SJSA1 (cell line): ENCODE data around the gene NLGN4Y. TPM values are rescaled to one million over a fixed set of nuclear protein-coding genes. Genes with fewer than 3 reads are reported as not detected.

ENCODE experiments used
- DNase-seq, 2 experiments: peaks; one replicate each; pipeline ENCODE4 v3.0.0-alpha.2; 2015 to 2020; ENCODE audit warnings: low spot score in 2 of 2, low read depth in 1 of 2
- H3K27ac ChIP-seq: fragments of 250-450 bp; sonication (Bioruptor Pico); 2 replicates; pipeline ENCODE4 v1.5.1; 2020; ENCODE audit warnings: mild to moderate bottlenecking, moderate library complexity
- H3K27me3 ChIP-seq: fragments of 250-450 bp; sonication (Bioruptor Pico); replicated peaks from 2 replicates; pipeline ENCODE4 v1.5.1; 2020; ENCODE audit warnings: mild to moderate bottlenecking, moderate library complexity
- H3K36me3 ChIP-seq: fragments of 250-450 bp; sonication (Bioruptor Pico); 2 replicates; pipeline ENCODE4 v1.5.1; 2020; ENCODE audit warnings: mild to moderate bottlenecking
- H3K4me1 ChIP-seq: fragments of 250-450 bp; sonication (Bioruptor Pico); replicated peaks from 2 replicates; pipeline ENCODE4 v1.6.1; 2021; ENCODE audit warnings: mild to moderate bottlenecking
- H3K4me3 ChIP-seq: fragments of 250-450 bp; sonication (Bioruptor Pico); 2 replicates; pipeline ENCODE4 v1.5.1; 2020; ENCODE audit warnings: mild to moderate bottlenecking
- H3K9me3 ChIP-seq: fragments of 250-450 bp; sonication (Bioruptor Pico); replicated peaks from 2 replicates; pipeline ENCODE4 v1.5.1; 2020; ENCODE audit warnings: mild to moderate bottlenecking
- total RNA-seq: library from RNA; depleted of rRNA; stranded (reverse); fragments of >200 nt; shearing (Covaris generic); gene quantifications from 2 replicates; pipeline ENCODE4 v1.2.3, GENCODE V29; 2014

Gene NLGN4Y
- total RNA-seq, 1 experiment from 2014 or later, result 12.4 TPM

DNA sequence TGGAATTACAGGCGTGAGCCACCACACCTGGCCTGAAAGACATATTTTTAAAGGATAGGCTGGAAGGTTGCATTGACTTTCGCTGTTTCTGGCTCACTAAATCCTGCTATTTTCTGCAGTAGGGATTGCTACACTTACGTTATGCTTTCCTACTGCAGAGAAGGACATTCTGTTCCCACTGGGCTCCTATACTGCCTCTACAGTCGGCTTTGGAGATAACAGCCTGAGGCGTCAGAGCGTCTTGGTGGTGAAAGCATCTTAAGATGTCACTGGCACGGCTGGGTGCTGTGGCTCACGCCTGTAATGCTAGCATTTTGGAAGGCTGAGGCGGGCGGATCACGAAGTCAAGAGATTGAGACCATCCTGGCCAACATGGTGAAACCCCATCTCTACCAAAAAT is 77.0 kb downstream of the NLGN4Y start:
- Histone ChIP-seq H3K27me3 (no peaks in the 10 kb centered on the region), H3K36me3 (no peaks in the 10 kb centered on the region), H3K4me1 (no peaks in the 10 kb centered on the region), H3K27ac (no peak overlapping the region), H3K4me3 (no peak overlapping the region), H3K9me3 (no peaks in the 10 kb centered on the region)
- no peak for DNase-seq

DNA sequence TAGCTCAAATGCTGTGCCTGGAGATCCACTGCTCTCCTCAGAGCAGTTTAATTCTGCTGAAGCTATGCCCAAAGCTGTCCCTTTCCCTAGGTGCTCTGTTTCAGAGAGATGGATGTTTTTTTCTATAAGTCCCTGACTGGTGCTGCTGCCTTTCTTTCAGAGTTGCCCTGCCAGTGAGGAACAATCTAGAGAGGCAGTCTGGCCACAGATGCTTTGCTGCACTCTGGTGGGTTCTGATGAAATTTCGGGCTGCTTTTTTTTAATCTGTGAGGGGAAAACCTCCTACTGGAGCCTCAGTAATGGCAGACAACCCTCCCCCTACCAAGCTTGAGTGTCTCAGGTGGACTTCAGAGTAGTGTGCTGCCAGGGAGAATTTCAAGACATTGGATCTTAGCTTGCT is 93.3 kb downstream of the NLGN4Y start:
- no peaks in the 10 kb centered on the region for H3K36me3 ChIP-seq
- H3K9me3 ChIP-seq, result no peaks in the 10 kb centered on the region
- H3K27ac ChIP-seq, result no peak overlapping the region
- no peaks in the 10 kb centered on the region for H3K27me3 ChIP-seq
- H3K4me1 ChIP-seq, result no peaks in the 10 kb centered on the region
- no peak overlapping the region for H3K4me3 ChIP-seq
- no peak for DNase-seq

DNA sequence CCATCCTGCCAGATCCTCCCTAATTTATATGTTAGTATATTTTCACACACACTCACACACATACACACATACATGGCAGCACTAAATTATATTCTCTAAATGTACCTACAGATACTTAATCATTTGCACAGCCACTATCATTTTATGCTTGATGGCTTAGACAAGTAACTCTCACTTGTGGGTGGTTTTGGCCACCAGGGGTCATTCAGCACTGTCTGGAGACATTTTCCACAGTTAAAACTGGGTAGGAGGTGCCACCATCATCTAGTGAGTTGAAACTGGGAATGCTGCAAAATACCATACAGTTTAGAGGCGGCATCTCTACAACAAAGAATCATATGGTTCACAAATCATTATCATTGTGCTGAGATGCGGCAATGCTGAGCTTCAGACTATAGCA is 94.2 kb downstream of the NLGN4Y start:
- no peaks in the 10 kb centered on the region for H3K4me1 ChIP-seq
- H3K36me3 ChIP-seq, result no peaks in the 10 kb centered on the region
- H3K4me3 ChIP-seq, result no peak overlapping the region
- H3K9me3 ChIP-seq, result no peaks in the 10 kb centered on the region
- no peak overlapping the region for H3K27ac ChIP-seq
- H3K27me3 ChIP-seq, result no peaks in the 10 kb centered on the region
- peak in 1 of 2 experiments; percentile 1 for DNase-seq

DNA sequence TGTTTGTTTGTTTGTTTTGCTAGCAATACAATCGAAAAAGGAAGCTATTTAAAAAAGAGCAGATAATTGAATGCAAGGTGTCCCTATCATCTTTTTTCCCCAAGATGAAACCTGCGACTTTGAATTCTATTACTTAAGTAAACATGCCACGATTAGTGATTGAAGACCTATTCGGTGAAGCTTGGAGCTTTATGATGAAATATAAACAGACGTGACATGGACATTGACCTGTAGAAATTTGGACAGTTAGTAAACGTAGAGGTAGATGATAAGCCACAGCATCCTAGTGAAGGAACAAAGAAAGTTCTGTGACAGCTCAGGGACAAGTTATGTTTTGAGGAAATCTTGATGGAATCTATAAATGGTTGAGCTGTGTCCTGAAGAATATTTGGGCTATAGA is 103.9 kb downstream of the NLGN4Y start:
- Histone ChIP-seq H3K4me1 (peaks cover 9% of the 10 kb centered on the region), H3K9me3 (no peaks in the 10 kb centered on the region), H3K27ac (no peak overlapping the region), H3K36me3 (no peaks in the 10 kb centered on the region), H3K27me3 (no peaks in the 10 kb centered on the region), H3K4me3 (no peak overlapping the region)
- DNase-seq, result no peak

DNA sequence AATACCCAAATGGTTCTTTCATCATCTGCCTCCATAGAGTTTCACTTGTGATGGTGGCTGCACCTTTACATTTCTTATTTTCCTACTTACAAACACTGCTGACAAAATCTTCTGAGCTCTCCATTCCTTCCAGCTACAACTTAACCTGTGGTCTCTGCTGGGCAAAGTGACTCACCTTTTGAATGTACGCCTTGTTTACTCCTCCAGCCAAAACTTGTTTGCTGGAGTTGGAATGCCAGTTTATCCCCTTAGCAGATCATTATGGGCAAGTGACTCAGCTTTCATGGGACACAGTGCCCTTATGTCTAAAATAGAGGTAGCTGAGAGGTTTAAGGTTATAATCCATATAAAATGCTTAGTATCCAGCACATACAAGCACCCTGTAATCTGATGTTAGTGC is 107.3 kb downstream of the NLGN4Y start:
- no peaks in the 10 kb centered on the region for H3K9me3 ChIP-seq
- H3K36me3 ChIP-seq, result no peaks in the 10 kb centered on the region
- H3K4me3 ChIP-seq, result no peak overlapping the region
- H3K27ac ChIP-seq, result no peak overlapping the region
- DNase-seq, result peak; percentile 2 to 38
- no peaks in the 10 kb centered on the region for H3K27me3 ChIP-seq
- peaks cover 14% of the 10 kb centered on the region for H3K4me1 ChIP-seq

DNA sequence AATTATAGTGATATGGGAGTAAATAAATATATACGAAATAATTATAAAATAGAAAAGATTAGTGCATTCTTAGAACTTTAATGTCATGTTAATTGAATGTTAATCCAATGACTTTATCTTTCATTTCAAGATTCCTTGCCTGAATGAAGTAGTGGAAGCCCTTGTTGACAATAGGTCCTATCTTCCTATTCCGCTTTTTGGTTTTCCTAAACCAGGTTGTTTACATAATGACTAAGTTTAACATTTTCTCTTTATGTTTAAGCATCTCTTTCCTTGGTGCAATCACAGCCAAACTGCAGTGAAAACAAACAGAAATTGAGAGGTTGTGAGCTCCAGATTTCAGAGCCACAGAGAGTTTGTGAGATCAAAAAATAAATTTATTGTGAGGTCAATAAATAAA is 109.4 kb downstream of the NLGN4Y start:
- Histone ChIP-seq H3K36me3 (no peaks in the 10 kb centered on the region), H3K4me1 (peaks cover 14% of the 10 kb centered on the region), H3K4me3 (no peak overlapping the region), H3K27me3 (no peaks in the 10 kb centered on the region), H3K27ac (no peak overlapping the region), H3K9me3 (no peaks in the 10 kb centered on the region)
- peak in 1 of 2 experiments; percentile 12 for DNase-seq

DNA sequence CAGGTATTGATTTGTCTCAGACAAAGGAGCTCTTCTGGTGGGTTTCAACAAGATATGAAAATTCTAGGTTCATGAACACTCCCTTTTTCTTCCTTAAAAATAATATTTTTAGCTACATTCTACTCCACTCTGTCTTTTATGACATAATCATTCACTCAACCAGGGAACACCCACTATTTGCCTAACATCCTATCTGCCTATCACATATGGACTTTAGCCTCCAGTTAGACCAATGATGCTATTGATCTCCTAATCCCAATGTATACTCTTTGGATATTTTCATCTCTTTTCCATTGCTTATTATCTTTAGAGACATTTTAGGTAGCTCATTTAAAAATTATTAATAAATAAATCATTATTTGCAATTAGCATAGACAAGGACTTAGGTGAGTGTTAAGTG is 110.6 kb downstream of the NLGN4Y start:
- H3K4me3 ChIP-seq, result no peak overlapping the region
- no peaks in the 10 kb centered on the region for H3K9me3 ChIP-seq
- no peak overlapping the region for H3K27ac ChIP-seq
- peaks cover 14% of the 10 kb centered on the region for H3K4me1 ChIP-seq
- no peaks in the 10 kb centered on the region for H3K27me3 ChIP-seq
- no peak for DNase-seq
- no peaks in the 10 kb centered on the region for H3K36me3 ChIP-seq

DNA sequence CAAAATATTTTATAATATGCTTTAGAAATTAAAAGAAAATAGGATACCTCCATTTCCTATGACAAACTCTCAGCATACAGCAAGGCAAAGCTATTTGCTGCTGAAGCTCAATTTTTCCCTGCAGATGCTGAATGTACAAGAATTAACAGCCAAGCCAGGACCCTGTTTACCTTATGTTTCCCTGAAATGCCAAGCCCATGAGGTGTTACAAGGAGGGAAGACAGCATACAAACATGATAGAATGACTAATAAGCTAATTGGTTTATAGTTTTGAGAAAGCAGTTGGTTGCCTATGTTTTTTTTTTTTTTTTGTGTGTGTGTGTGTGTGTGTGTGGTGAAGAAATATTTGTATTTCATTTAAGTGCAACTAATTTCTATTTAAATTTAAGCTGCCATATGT is 113.2 kb downstream of the NLGN4Y start:
- H3K27me3 ChIP-seq, result no peaks in the 10 kb centered on the region
- peak in 1 of 2 experiments; percentile 1 for DNase-seq

DNA sequence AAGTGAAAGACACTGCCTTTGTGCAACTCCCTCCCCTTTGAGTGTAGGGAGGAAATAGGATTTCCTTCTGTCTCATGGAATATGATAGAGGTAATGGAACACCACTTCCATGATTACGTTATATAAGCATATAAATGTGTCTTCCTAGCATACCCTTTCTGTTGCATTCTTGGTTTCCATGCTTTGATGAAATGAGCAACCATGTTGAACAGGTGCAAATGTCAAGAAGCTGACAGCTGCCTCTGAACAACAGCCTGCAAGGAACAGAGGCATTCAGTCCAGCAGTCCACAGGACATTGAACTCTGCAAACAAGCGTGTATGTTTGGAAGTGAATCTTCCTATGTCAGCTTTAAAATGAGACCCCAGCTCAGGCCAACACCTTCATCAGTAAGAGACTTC is 117.5 kb downstream of the NLGN4Y start:
- no peak for DNase-seq
- Histone ChIP-seq H3K36me3 (no peaks in the 10 kb centered on the region), H3K27me3 (no peaks in the 10 kb centered on the region), H3K4me1 (peaks cover 10% of the 10 kb centered on the region), H3K27ac (no peak overlapping the region), H3K4me3 (no peak overlapping the region), H3K9me3 (no peaks in the 10 kb centered on the region)

More for the DNA sequence above, 113.2 kb downstream of the NLGN4Y start:
- no peak overlapping the region for H3K27ac ChIP-seq
- H3K36me3 ChIP-seq, result no peaks in the 10 kb centered on the region
- peaks cover 5% of the 10 kb centered on the region for H3K4me1 ChIP-seq
- H3K9me3 ChIP-seq, result no peaks in the 10 kb centered on the region
- H3K4me3 ChIP-seq, result no peak overlapping the region

DNA sequence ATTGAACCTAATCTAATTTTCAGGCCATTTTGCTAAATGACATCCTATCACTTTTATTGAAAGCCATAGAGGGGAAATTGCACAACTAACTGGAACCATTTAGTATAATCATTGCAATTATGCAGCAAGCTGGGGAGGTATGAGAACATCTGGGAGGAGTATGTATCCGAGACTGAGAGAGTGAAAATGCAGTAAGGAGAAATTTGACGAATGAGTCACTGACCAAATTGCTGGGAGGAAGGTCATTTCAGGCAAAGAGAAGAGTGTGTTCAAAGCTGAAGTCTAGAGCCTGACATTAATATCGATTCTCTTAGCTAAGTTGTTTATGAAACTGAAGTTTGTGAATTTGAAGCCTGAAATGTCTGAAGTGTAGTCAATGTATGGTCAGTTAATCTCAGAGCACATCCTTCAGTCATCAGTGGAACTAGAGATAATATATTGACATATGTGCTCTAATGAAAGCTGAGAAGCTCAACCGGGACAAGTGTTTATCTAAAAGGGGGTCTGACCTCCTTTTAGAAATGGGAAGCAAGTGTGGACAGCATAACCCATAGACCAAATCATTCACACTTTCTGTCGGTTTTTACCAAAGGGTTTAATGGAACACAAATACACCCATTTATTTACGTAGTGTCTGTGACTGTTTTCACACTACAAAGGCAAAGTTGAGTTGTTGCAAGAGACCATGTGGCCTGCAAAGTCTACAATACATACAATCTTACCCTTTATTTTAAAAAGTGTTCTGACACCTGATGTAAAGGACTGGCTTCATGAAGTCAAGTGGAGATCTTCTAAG is 120.0 kb downstream of the NLGN4Y start:
- peak in 1 of 2 experiments; percentile 20 for DNase-seq
- Histone ChIP-seq H3K27ac (no peak overlapping the region), H3K36me3 (no peaks in the 10 kb centered on the region)

DNA sequence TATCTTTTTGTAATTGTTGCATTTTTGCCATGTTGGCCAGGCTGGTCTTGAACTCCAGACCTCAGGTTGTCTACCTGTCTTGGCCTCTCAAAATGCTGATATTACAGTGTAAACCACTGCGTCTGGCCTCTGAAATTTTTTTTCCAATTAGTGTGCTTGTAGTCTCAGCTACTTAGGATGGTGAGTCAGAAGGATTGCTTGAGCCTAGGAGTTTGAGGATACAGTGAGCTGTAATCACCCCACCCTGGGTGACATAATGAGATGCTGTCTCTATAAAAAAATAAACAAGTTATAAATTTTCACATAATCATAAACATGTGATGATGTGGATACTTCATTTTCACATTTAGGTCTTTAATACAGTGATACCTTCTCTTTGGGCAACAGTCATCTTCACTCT is 154.9 kb downstream of the NLGN4Y start:
- Histone ChIP-seq H3K4me3 (no peak overlapping the region), H3K27me3 (no peaks in the 10 kb centered on the region), H3K36me3 (no peaks in the 10 kb centered on the region), H3K4me1 (no peaks in the 10 kb centered on the region), H3K27ac (no peak overlapping the region), H3K9me3 (no peaks in the 10 kb centered on the region)
- no peak for DNase-seq

More for the DNA sequence above, 120.0 kb downstream of the NLGN4Y start:
- peaks cover 10% of the 10 kb centered on the region for H3K4me1 ChIP-seq
- no peak overlapping the region for H3K4me3 ChIP-seq
- no peaks in the 10 kb centered on the region for H3K9me3 ChIP-seq
- no peaks in the 10 kb centered on the region for H3K27me3 ChIP-seq

DNA sequence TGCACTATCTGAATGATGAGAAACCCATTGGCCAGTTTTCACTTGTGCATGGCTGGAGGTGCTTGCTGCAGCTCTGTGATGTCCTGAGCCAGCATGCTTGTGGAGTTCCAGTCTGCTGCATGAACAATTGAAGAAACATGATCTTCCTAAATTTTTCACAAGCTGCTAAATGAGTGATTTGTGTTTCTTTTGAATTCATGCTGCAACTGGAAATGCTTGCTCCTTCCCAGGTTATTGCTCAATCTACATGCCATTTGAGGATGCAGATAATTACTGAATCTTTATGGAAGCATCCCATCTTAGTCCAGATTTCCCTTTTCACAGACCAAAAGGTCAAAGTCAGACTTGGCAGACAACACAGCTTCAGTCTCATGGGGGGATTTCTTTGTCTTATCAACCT is 170.2 kb downstream of the NLGN4Y start:
- Histone ChIP-seq H3K27ac (no peak overlapping the region), H3K36me3 (no peaks in the 10 kb centered on the region), H3K9me3 (no peaks in the 10 kb centered on the region), H3K4me3 (no peak overlapping the region), H3K27me3 (no peaks in the 10 kb centered on the region), H3K4me1 (no peaks in the 10 kb centered on the region)
- DNase-seq, result no peak

DNA sequence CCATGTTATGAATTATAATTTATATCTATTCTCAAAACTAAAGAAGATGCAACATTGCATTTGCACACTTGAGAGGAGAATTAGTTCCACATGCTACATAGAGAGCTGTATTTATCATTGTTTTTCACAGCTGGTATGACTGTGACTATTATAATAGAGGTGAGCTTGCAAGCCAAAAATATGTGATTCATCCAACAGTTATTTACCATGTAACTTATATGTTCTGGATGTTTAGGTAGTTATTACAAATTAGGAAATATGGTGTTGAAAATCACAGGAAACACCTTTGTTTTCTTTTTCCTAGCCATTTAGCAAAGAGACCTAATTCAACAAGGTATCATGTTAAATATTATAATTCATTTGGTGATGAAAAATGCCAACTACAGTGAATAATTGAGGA is 183.8 kb downstream of the NLGN4Y start:
- H3K4me1 ChIP-seq, result no peaks in the 10 kb centered on the region
- no peaks in the 10 kb centered on the region for H3K27me3 ChIP-seq
- no peak overlapping the region for H3K4me3 ChIP-seq
- no peaks in the 10 kb centered on the region for H3K9me3 ChIP-seq
- no peak overlapping the region for H3K27ac ChIP-seq
- H3K36me3 ChIP-seq, result no peaks in the 10 kb centered on the region
- DNase-seq, result no peak

DNA sequence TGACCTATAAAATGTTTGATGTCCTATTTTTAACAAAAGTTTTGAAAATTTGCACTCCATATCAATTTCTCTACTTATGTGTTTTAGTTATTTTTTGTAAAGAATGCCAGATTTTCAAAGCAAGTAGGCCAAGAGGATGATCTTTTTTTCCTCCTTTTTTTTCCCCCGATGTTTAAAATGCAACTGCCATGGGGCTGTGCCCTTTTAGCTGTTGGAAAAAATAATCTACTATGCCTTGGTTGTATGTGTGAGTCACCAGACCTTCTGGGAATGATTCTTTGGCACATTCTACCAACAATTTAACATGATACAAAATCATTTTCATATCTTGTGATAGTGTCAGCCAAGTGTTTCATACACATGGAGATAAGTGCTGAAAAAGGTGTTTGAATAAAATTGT is 217.3 kb downstream of the NLGN4Y start:
- no peak for DNase-seq
- no peaks in the 10 kb centered on the region for H3K4me1 ChIP-seq
- no peaks in the 10 kb centered on the region for H3K9me3 ChIP-seq
- no peaks in the 10 kb centered on the region for H3K27me3 ChIP-seq
- no peak overlapping the region for H3K27ac ChIP-seq
- no peaks in the 10 kb centered on the region for H3K36me3 ChIP-seq
- H3K4me3 ChIP-seq, result no peak overlapping the region

DNA sequence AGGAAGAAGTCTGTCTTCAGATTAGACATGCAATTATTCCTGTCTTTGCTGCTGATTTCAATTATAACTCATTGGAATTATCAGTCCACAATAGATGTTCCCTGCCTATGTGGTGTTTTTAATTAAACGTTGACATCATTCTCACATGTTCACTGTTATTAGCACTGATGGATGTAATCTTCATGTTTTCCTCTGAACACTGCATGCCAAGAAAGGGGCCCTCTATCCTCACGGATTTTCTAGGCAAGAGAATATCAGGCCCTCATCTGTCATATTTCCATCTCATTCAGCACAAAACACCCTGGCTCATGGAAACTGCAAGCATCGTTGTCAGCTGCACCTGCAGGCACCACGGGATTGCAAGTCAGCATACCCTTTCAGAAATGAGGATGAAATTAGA is 224.0 kb downstream of the NLGN4Y start:
- H3K9me3 ChIP-seq, result no peaks in the 10 kb centered on the region
- H3K27ac ChIP-seq, result no peak overlapping the region
- no peaks in the 10 kb centered on the region for H3K4me1 ChIP-seq
- no peaks in the 10 kb centered on the region for H3K27me3 ChIP-seq
- no peak overlapping the region for H3K4me3 ChIP-seq
- no peaks in the 10 kb centered on the region for H3K36me3 ChIP-seq
- no peak for DNase-seq
